ENCODE data around the gene MALT1. TPM values are rescaled to one million over a fixed set of nuclear protein-coding genes. Genes with fewer than 3 reads are reported as not detected.
A peak's percentile ranks its signal among the peaks of the same experiment; 100 is the strongest.

MALT1 gene
- total and polyA plus RNA-seq, 4 experiments from 2014 or later: 60.3 to 96.7 (median 77.4) TPM

DNA sequence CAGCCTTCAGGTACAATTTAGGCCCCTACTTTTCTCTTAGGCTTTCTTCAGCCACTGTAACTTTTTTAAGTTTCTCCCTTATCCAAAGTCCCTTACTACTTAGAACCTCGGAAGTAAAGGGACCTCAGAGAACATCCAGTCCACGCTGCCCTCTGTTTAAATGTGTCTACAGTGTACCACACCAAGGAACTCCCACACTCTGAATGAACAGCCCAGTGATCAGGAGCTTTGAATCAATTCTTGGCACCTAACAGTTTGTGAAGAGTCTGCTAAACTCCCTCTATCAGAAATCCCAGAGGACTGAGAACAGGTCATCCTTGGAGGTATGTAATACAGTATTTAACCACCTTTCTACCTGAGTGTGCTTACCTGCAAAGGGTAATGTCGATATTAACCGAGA, 11.6 kb upstream of the MALT1 start:
- intact Hi-C loops (cut with micrococcal nuclease): loop anchor here (5.0 kb wide), 2 partner anchors 42 to 117 kb away; no protein-coding TSS in a partner anchor
- Histone ChIP-seq H3K9me3 (ENCODE audit: control insufficient read depth in 1 of 2, low read length in 2 of 2) (no peaks in the 10 kb centered on the region), H3K4me1 (ENCODE audit: insufficient read depth, low read length) (peaks cover 58% of the 10 kb centered on the region), H3K27ac (ENCODE audit: low read depth, low read length) (no peak overlapping the region), H3K4me3 (ENCODE audit: low read length in 2 of 2) (peak overlapping the region in 1 of 2 donors; percentile 12), H3K36me3 (ENCODE audit: insufficient read depth, low read length) (no peaks in the 10 kb centered on the region), H3K27me3 (ENCODE audit: insufficient read depth, low read length) (no peaks in the 10 kb centered on the region)
- peaks cover 2 to 18% of the 10 kb centered on the region in 2 donors for H3K36me3 Mint-ChIP-seq
- H3K27ac Mint-ChIP-seq: peak overlapping the region; percentile 15 to 86 (median 78)
- peaks cover 0 to 7% (median 5%) of the 10 kb centered on the region in 8 donors for H3K9me3 Mint-ChIP-seq
- ChIA-PET CTCF (ENCODE audit: partially characterized antibody) (interaction anchor here (1.2 to 2.9 kb wide), 6 partner anchors 11 to 130 kb away, joined by 3 to 22 read pairs (median 12); partner anchors contain the start of gene MALT1), POLR2A (ENCODE audit: partially characterized antibody) (interaction anchor here (0.7 to 6.0 kb wide), 5 partner anchors 11 to 47 kb away, joined by 3 to 160 read pairs (median 14); partner anchors contain the start of gene MALT1)
- H3K4me1 Mint-ChIP-seq: peaks cover 36 to 70% (median 52%) of the 10 kb centered on the region in 4 donors
- peak overlapping the region; percentile 78 to 87 (median 84) for H3K4me3 Mint-ChIP-seq
- no peaks in the 10 kb centered on the region for H3K27me3 Mint-ChIP-seq
- DNase-seq: no peak

DNA sequence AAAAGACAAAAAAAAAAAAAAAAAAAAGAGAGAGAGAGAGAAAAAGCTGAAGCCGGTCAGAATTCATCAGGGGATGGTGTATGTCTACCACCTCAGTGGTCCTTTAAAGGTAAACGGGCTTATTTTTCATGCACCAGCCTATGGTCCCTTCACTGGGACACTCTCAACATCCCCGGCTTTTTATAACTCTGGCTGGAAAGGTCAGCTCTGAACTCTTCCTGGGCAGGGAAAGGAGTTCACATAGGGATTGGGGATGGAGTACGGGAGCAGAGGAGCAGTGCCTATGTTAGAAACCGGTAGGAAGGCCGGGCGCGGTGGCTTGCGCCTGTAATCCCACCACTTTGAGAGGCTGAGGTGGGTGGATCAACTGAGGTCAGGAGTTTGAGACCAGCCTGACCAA, 10.3 kb upstream of the MALT1 start:
- no peak for DNase-seq
- H3K27ac ChIP-seq (ENCODE audit: low read depth, low read length): no peak overlapping the region
- no peaks in the 10 kb centered on the region for H3K9me3 ChIP-seq (ENCODE audit: control insufficient read depth in 1 of 2, low read length in 2 of 2)
- Mint-ChIP-seq H3K36me3 (peaks cover 2 to 14% of the 10 kb centered on the region in 2 donors), H3K27me3 (no peaks in the 10 kb centered on the region), H3K9me3 (no peaks in the 10 kb centered on the region), H3K4me1 (peaks cover 32 to 61% (median 46%) of the 10 kb centered on the region in 4 donors), H3K4me3 (peak overlapping the region in 1 of 8 donors; percentile 87), H3K27ac (peak overlapping the region in 1 of 7 donors; percentile 47)
- H3K36me3 ChIP-seq (ENCODE audit: insufficient read depth, low read length): no peaks in the 10 kb centered on the region
- intact Hi-C loops (cut with micrococcal nuclease): no loop called here
- peaks cover 49% of the 10 kb centered on the region for H3K4me1 ChIP-seq (ENCODE audit: insufficient read depth, low read length)
- H3K4me3 ChIP-seq (ENCODE audit: low read length in 2 of 2): no peak overlapping the region
- POLR2A ChIA-PET (ENCODE audit: partially characterized antibody): interaction anchor here (0.6 to 6.0 kb wide), 5 partner anchors 10 to 45 kb away, joined by 3 to 160 read pairs (median 3); partner anchors contain the start of gene MALT1
- H3K27me3 ChIP-seq (ENCODE audit: insufficient read depth, low read length): no peaks in the 10 kb centered on the region
- CTCF ChIA-PET (ENCODE audit: partially characterized antibody): interaction anchor here (0.9 to 1.2 kb wide), 2 partner anchors 10 to 12 kb away, joined by 3 read pairs; partner anchors contain the start of gene MALT1

DNA sequence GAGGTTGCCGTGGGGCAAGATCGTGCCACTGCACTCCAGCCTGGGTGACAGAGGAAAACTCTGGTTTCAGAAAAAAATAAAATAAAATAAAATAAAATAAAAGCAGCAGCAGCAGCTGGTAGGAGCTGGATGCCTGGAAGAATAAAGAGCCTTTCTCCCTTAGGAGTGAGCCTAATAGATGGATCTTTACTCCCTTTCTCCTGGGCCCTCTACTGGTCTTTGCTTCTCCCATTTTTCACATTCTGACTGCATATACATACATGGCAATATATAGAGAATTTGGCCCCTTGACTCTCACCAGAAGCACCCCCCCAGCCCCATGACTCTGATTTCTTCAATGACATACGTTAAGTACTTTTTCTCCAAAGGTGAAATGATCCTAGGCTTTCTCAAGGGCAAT, 9.8 kb upstream of the MALT1 start:
- no peaks in the 10 kb centered on the region for H3K36me3 ChIP-seq (ENCODE audit: insufficient read depth, low read length)
- peaks cover 2 to 14% of the 10 kb centered on the region in 2 donors for H3K36me3 Mint-ChIP-seq

DNA sequence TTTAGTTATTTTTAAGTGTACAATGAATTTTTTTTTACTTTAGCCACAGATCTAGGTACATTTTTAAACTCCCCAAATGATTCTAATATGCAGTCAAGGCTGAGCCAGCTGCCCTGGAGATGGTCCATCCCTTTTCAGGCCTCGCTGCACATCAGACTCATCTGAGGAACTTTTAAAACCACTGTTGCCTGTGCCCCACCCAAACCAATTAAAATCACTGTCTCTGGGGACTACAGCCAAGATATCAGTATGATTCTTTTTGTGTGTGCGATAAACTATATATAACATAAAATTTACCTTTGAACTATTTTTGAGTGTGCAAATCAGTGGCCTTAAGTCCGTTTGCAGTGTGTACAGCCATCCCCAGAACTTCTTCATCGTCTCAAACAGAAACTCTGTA, 9.1 kb upstream of the MALT1 start:
- no peak overlapping the region for H3K4me3 Mint-ChIP-seq
- Histone ChIP-seq H3K4me1 (ENCODE audit: insufficient read depth, low read length) (peaks cover 39% of the 10 kb centered on the region), H3K9me3 (ENCODE audit: control insufficient read depth in 1 of 2, low read length in 2 of 2) (no peaks in the 10 kb centered on the region), H3K27ac (ENCODE audit: low read depth, low read length) (no peak overlapping the region), H3K4me3 (ENCODE audit: low read length in 2 of 2) (no peak overlapping the region), H3K36me3 (ENCODE audit: insufficient read depth, low read length) (no peaks in the 10 kb centered on the region), H3K27me3 (ENCODE audit: insufficient read depth, low read length) (no peaks in the 10 kb centered on the region)
- ChIA-PET POLR2A (ENCODE audit: partially characterized antibody) (interaction anchor here (6.0 kb wide), 1 partner anchor 8 kb away, joined by 160 read pairs; the partner anchor contains the start of gene MALT1), CTCF (ENCODE audit: partially characterized antibody) (interaction anchor here (1.2 kb wide), 1 partner anchor 9 kb away, joined by 3 read pairs; the partner anchor contains the start of gene MALT1)
- peaks cover 2 to 14% of the 10 kb centered on the region in 2 donors for H3K36me3 Mint-ChIP-seq
- no peaks in the 10 kb centered on the region for H3K27me3 Mint-ChIP-seq
- intact Hi-C loops (cut with micrococcal nuclease): no loop called here
- no peak overlapping the region for H3K27ac Mint-ChIP-seq
- peaks cover 27 to 49% (median 37%) of the 10 kb centered on the region in 4 donors for H3K4me1 Mint-ChIP-seq
- DNase-seq: no peak
- no peaks in the 10 kb centered on the region for H3K9me3 Mint-ChIP-seq

More for the DNA sequence above, 9.8 kb upstream of the MALT1 start:
- POLR2A ChIA-PET (ENCODE audit: partially characterized antibody): interaction anchor here (1.2 to 6.0 kb wide), 3 partner anchors 9 to 46 kb away, joined by 3 to 160 read pairs (median 5); partner anchors contain the start of gene MALT1
- DNase-seq: no peak
- intact Hi-C loops (cut with micrococcal nuclease): no loop called here
- H3K9me3 ChIP-seq (ENCODE audit: control insufficient read depth in 1 of 2, low read length in 2 of 2): no peaks in the 10 kb centered on the region
- Mint-ChIP-seq H3K4me3 (no peak overlapping the region), H3K27ac (peak overlapping the region in 1 of 7 donors; percentile 6), H3K4me1 (peaks cover 31 to 56% (median 43%) of the 10 kb centered on the region in 4 donors), H3K27me3 (no peaks in the 10 kb centered on the region), H3K9me3 (no peaks in the 10 kb centered on the region)
- no peak overlapping the region for H3K27ac ChIP-seq (ENCODE audit: low read depth, low read length)
- H3K4me3 ChIP-seq (ENCODE audit: low read length in 2 of 2): no peak overlapping the region
- H3K4me1 ChIP-seq (ENCODE audit: insufficient read depth, low read length): peaks cover 46% of the 10 kb centered on the region
- CTCF ChIA-PET (ENCODE audit: partially characterized antibody): interaction anchor here (1.2 kb wide), 1 partner anchor 9 kb away, joined by 3 read pairs; the partner anchor contains the start of gene MALT1
- H3K27me3 ChIP-seq (ENCODE audit: insufficient read depth, low read length): no peaks in the 10 kb centered on the region

DNA sequence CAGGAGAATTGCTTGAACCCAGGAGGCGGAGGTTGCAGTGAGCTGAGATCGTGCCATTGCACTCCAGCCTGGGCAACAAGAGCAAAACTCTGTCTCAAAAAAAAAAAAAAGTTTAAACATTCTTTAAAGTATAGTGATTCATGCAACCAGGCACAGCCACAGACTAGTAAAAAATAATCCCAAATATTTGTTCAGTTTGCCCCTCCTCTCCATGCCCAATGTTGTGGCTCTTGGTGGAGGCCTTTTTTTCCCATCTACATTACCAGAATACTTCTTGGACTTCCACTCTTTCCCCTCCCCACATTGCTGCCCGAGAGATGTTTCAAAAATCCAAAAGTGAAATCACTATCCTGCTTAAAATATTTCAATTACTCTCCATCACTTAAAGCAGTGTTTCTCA, 5.1 kb upstream of the MALT1 start:
- H3K4me1 ChIP-seq (ENCODE audit: insufficient read depth, low read length): peaks cover 16% of the 10 kb centered on the region
- no peaks in the 10 kb centered on the region for H3K27me3 ChIP-seq (ENCODE audit: insufficient read depth, low read length)
- no peak overlapping the region for H3K27ac ChIP-seq (ENCODE audit: low read depth, low read length)
- CTCF ChIA-PET (ENCODE audit: partially characterized antibody): no interaction called here
- Mint-ChIP-seq H3K4me3 (no peak overlapping the region), H3K4me1 (peaks cover 22 to 38% (median 27%) of the 10 kb centered on the region in 4 donors), H3K27ac (peak overlapping the region in 2 of 7 donors; percentile 33 to 47), H3K27me3 (no peaks in the 10 kb centered on the region), H3K36me3 (peaks cover 3 to 6% of the 10 kb centered on the region in 2 donors), H3K9me3 (no peaks in the 10 kb centered on the region)
- no peaks in the 10 kb centered on the region for H3K9me3 ChIP-seq (ENCODE audit: control insufficient read depth in 1 of 2, low read length in 2 of 2)
- H3K36me3 ChIP-seq (ENCODE audit: insufficient read depth, low read length): no peaks in the 10 kb centered on the region
- POLR2A ChIA-PET (ENCODE audit: partially characterized antibody): interaction anchor here (1.6 to 11.5 kb wide), 2 partner anchors 8 to 20 kb away, joined by 5 to 344 read pairs; no protein-coding TSS in a partner anchor
- no peak for DNase-seq
- intact Hi-C loops (cut with micrococcal nuclease): no loop called here
- H3K4me3 ChIP-seq (ENCODE audit: low read length in 2 of 2): no peak overlapping the region

DNA sequence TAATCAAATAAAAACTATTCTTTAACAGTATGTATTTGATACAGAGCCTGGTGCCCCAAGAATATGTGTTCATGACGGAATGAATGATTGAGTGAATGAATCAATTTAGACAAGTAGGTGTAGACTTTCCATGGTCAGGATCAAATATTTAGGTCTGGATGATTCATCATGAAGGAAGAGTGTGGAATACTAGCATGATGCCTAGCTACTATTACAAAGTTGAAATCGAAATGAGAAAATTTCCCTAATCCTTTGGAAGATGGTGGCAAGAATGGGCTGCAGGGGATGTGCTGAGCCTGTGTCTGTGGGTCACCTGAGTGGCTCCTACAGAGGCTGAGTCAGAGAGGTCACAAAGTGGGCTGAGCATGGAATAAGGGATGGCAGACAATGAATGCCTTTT, 3.1 kb upstream of the MALT1 start:
- Mint-ChIP-seq H3K4me1 (peaks cover 22 to 36% (median 28%) of the 10 kb centered on the region in 4 donors), H3K36me3 (peaks cover 0 to 7% of the 10 kb centered on the region in 2 donors), H3K9me3 (no peaks in the 10 kb centered on the region), H3K27ac (peak overlapping the region in 1 of 7 donors; percentile 29), H3K27me3 (no peaks in the 10 kb centered on the region), H3K4me3 (no peak overlapping the region)
- CTCF ChIA-PET (ENCODE audit: partially characterized antibody): interaction anchor here (1.5 kb wide), 1 partner anchor 96 kb away, joined by 4 read pairs; no protein-coding TSS in a partner anchor
- Histone ChIP-seq H3K4me1 (ENCODE audit: insufficient read depth, low read length) (peaks cover 25% of the 10 kb centered on the region), H3K36me3 (ENCODE audit: insufficient read depth, low read length) (no peaks in the 10 kb centered on the region), H3K27me3 (ENCODE audit: insufficient read depth, low read length) (no peaks in the 10 kb centered on the region), H3K9me3 (ENCODE audit: control insufficient read depth in 1 of 2, low read length in 2 of 2) (no peaks in the 10 kb centered on the region), H3K4me3 (ENCODE audit: low read length in 2 of 2) (no peak overlapping the region), H3K27ac (ENCODE audit: low read depth, low read length) (no peak overlapping the region)
- DNase-seq: no peak
- intact Hi-C loops (cut with micrococcal nuclease): no loop called here
- POLR2A ChIA-PET (ENCODE audit: partially characterized antibody): interaction anchor here (5.5 to 11.5 kb wide), 2 partner anchors 9 to 18 kb away, joined by 160 to 344 read pairs; no protein-coding TSS in a partner anchor

DNA sequence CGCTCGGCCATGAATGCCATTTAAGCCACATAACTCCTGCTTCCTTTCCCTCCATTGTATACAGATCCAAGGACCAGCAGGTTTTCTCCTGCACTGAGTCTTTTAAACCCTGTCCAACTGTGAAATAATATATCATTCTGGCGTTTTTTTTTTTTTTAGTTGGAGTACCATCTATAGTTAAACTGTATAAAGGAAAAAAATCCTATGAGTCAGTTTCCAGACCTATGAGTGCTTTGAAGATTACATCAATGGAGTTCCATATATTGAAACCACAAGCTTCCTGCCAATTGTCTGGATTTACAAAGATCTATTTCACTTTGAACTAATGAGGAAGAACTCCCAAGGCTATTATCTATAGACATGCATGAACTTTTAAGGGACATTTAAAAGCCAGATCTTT, 2.4 kb upstream of the MALT1 start:
- intact Hi-C loops (cut with micrococcal nuclease): no loop called here
- CTCF ChIA-PET (ENCODE audit: partially characterized antibody): interaction anchor here (4.3 kb wide), 1 partner anchor 95 kb away, joined by 30 read pairs; no protein-coding TSS in a partner anchor
- Histone ChIP-seq H3K4me1 (ENCODE audit: insufficient read depth, low read length) (peaks cover 32% of the 10 kb centered on the region), H3K9me3 (ENCODE audit: control insufficient read depth in 1 of 2, low read length in 2 of 2) (no peaks in the 10 kb centered on the region), H3K4me3 (ENCODE audit: low read length in 2 of 2) (no peak overlapping the region), H3K36me3 (ENCODE audit: insufficient read depth, low read length) (no peaks in the 10 kb centered on the region), H3K27ac (ENCODE audit: low read depth, low read length) (no peak overlapping the region), H3K27me3 (ENCODE audit: insufficient read depth, low read length) (no peaks in the 10 kb centered on the region)
- peak overlapping the region in 2 of 7 donors; percentile 63 to 94 for H3K27ac Mint-ChIP-seq
- no peak overlapping the region for H3K4me3 Mint-ChIP-seq
- POLR2A ChIA-PET (ENCODE audit: partially characterized antibody): interaction anchor here (5.5 to 11.5 kb wide), 2 partner anchors 9 to 17 kb away, joined by 160 to 344 read pairs; no protein-coding TSS in a partner anchor
- H3K36me3 Mint-ChIP-seq: peaks cover 2 to 11% of the 10 kb centered on the region in 2 donors
- peaks cover 25 to 43% (median 34%) of the 10 kb centered on the region in 4 donors for H3K4me1 Mint-ChIP-seq
- H3K27me3 Mint-ChIP-seq: no peaks in the 10 kb centered on the region
- DNase-seq: no peak
- no peaks in the 10 kb centered on the region for H3K9me3 Mint-ChIP-seq

All from CD4-positive, alpha-beta memory T cell (primary cell).